CD4-positive, alpha-beta T cell treated with Interleukin-4 for 4 hours (primary cell): Measurements from ENCODE around the gene MARCHF3.
"Not testable (repeated sequence)": the region's sequence is repeated elsewhere in the genome, so short reads cannot be mapped to it uniquely, and the experiment has no call there.

Experiments
- DNase-seq: peaks from one replicate; pipeline ENCODE4 v3.0.0-alpha.2; 2020

Gene MARCHF3

DNA sequence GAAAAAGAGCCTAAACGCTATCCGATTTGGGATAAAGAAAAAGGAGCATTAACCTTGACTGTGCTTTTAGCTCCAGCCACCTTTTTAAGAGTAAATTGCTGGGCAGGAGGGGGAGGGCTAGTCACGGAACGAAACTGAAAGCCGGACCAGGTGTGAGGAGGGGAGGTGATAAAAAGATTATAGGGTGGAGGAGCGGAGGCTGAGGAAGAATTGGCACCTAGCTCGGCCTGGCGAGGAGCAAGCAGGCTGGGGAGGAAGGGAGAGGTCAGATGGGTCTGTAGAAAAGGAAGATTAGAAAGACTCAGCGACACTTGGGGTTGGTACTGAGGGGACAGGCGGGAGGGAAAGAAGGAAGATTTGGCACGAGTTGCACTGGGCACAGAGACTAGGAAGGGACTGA, 187.0 kb downstream of the MARCHF3 start:
- DNase-seq: not testable (repeated sequence)

GRCh38 chr5:126839407-126839806, 191.0 kb downstream of the MARCHF3 start:
- not testable (repeated sequence) for DNase-seq

DNA sequence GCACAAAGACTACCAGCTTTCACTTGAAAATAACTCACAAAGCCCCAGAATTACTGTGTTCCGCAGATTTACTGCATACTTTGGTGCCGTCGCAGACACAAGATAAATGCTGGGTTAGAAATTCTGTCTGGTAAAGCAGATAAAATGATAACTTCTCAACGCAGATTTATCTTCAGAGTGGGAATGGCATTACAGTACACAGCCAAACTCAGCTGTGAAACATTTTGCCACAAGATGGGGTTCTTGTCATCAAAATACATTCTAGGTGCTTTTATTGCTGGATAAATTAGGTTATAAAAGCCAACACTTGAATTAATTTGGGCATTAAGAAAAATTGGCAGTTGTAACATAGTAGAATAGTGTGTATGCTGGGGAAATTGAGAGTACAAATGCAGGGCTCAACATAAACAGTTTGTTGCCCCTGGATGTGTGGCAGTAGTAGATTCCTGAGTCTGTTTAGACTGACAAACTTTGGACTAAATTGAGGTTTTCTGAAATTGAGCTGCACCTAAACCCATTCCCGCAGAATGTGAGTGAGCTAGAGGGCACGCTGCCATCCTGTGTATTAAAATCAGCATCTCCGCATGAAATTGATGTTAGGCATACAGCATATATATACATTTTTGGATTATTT, 192.3 kb downstream of the MARCHF3 start:
- DNase-seq: no peak

DNA sequence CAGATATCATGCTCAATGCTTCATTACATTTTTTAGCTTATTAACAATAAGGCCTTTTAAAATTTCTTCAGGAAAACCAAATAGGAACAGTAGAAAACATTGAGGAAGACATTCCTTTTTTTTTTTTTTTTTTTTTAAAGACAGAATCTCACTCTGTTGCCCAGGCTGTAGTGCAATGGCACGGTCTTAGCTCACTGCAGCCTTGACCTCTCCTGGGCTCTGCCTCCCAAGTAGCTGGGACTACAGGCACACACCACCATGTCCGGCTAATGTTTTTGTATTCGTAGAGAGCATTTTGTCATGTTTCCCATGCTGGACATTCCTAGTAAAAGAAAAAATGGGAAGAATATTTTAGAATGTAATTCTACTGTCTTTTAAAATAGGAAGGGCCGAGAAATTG, 193.1 kb downstream of the MARCHF3 start:
- DNase-seq: no peak

DNA sequence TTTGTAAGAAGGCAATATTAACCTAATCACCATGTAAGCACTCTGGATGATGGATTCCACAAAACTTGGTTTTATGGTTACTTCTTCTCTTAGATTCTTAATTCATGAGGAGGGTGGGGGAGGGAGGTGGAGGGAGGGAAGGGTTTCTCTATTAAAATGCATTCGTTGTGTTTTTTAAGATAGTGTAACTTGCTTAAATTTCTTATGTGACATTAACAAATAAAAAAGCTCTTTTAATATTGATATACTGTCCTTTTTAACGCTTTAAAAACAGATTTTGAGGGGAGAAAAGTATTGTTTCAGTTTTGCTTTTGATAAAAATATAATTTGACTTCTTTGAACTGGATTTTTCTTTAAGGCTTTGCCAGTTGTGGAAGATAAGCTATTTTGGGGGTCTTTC, 193.6 kb downstream of the MARCHF3 start:
- no peak for DNase-seq

DNA sequence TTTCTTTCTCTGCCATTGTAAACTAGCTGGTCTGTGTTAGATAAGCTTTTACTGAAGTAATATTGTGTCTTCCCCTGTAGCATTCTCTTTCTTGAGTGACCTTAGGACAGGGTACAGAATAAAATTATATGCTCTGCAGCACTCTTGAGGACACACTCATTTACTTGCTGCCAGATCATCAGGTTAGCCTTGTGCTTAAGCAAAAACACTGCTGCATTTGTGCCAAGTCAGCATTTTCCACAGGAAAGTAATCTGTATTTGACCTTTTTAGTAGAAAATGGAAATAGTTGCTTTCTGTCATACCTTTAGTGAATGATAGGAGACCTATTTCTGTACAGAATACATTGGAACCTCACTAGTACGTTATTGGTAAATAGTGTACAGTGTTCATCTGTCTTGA, 199.2 kb downstream of the MARCHF3 start:
- DNase-seq: no peak

- no peak for DNase-seq
These were observed 200.3 kb downstream of the MARCHF3 start for GRCh38 chr5:126830061-126830460.

GRCh38 chr5:126829098-126829497, 201.3 kb downstream of the MARCHF3 start:
- DNase-seq: no peak

DNA sequence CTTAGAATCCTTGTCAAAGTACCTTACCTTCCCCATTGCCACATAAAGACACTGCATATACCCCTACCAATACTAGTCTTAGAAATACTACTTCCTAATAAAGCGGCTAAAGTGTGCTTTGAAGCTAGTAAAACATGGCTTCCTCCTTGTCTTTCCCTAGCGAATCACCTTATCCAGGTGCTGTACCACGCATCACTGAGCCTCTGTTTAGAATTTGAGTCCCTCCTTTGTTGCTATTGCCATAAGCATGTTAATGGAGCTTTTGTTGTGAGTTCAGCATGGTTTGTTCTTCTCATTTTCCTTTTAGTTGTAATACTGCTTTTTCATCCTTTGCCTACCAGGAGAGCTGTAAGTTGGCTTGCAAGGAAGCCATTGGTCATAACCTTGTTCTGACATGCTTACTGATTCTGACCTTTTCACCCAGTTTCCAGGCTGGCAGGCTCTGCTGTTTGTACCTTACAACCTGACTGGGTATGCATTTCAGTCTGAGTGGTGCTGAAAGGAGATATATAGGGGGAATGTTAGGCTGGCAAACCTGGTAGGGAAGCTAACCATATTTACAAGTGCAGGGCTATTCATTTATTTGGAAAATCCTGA, 203.6 kb downstream of the MARCHF3 start:
- no peak for DNase-seq

DNA sequence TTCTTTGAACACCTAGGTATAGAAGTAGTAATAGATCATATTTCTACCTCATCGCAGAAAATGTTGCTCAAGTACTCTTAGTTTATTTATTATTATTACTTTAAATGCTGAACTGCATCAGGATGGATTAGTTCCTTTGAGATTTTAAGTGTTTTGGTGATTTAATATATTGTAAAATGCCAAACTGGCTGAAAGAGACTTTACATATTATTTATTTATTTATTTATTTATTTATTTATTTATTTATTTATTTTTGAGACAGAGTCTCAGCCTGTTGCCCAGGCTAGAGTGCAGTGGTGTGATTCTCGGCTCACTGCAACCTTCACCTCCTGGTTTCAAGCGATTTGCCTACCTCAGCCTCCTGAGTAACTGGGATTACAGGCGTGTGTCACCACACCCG, 211.1 kb downstream of the MARCHF3 start:
- DNase-seq: no peak

- no peak for DNase-seq
These were observed 211.6 kb downstream of the MARCHF3 start for GRCh38 chr5:126818736-126819135.
